ENCODE results near the gene TSPY4. TPM values are rescaled to one million over a fixed set of nuclear protein-coding genes. Genes with fewer than 3 reads are reported as not detected.
"Not testable (repeated sequence)": the region's sequence is repeated elsewhere in the genome, so short reads cannot be mapped to it uniquely, and the experiment has no call there.

TSPY4 gene, protein sequence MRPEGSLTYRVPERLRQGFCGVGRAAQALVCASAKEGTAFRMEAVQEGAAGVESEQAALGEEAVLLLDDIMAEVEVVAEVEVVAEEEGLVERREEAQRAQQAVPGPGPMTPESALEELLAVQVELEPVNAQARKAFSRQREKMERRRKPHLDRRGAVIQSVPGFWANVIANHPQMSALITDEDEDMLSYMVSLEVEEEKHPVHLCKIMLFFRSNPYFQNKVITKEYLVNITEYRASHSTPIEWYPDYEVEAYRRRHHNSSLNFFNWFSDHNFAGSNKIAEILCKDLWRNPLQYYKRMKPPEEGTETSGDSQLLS
- total RNA-seq (2014; rRNA removed; shearing (Covaris generic)), result not detected in 2 replicates

DNA sequence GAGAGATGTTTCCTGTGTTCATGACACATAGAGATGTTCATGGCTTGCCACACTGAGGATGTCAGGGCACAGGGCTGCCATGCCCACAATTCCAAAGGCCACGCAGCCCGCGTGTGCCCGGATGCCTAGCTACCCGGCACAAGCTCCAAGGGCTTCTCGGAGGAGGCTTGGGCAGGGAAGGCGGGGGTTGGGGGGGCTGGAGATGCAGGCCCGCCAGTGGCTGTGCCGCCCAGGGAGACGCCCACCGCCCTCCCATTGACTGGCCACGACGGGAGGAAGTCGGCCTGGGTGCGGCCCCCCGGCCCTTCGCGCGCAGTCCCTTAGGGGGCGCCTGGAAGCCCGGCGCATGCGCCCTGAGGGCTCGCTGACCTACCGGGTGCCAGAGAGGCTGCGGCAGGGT is at the start of gene TSPY4:
Gene TSPY4 (plus strand): TSS at position 301 of the 400 bp plus-strand sequence. CDS start 46 bp downstream, at position 347.
- not testable (repeated sequence) for DNase-seq (ENCODE audit: low read depth)

DNA sequence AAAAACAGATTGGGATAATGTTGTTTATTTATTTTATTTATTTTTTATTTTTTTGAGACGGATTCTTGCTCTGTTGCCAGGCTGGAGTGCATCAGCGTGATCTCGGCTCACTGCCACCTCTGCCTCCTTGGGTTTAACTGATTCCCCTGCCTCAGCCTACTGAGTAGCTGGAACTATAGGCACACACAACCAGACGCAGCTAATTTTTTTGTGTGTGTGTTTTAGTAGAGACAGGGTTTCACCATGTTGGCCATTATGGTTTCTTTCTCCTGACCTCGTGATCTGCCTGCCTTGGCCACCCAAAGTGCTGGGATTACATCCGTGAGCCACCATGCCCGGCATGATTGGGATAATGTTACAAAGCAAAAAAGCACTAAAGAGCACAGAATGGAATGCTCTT is 16.3 kb upstream of the TSPY4 start:
- no peak for DNase-seq (ENCODE audit: low read depth)

- DNase-seq (ENCODE audit: low read depth), result not testable (repeated sequence)
Observed at GRCh38 chrY:9357497-9357896, 20.2 kb downstream of the TSPY4 start, which contains the start of gene TSPY8. TSPY8 (plus strand) TSS chrY:9357797; CDS start chrY:9357843, 46 bp downstream.

Other genes starting within 250 kb of the TSPY4 start
- not detected in 2 replicates for gene TSPY8, start 20.3 kb downstream of the TSPY4 start, total RNA-seq (2014; rRNA removed; shearing (Covaris generic))
- not detected in 2 replicates for gene TSPY3, start 61.0 kb downstream of the TSPY4 start, total RNA-seq (2014; rRNA removed; shearing (Covaris generic))
- not detected in 2 replicates for gene TSPY1, start 129.5 kb downstream of the TSPY4 start, total RNA-seq (2014; rRNA removed; shearing (Covaris generic))
- gene TSPY9, start 149.8 kb downstream of the TSPY4 start, total RNA-seq (2014; rRNA removed; shearing (Covaris generic)), result not detected in 2 replicates
- not detected in 2 replicates for gene TSPY10, start 190.4 kb downstream of the TSPY4 start, total RNA-seq (2014; rRNA removed; shearing (Covaris generic))

Measured in M059J (cell line).